Frontal cortex (tissue), 4 donors: Measurements from ENCODE around the gene GLP1R. TPM values are rescaled to one million over a fixed set of nuclear protein-coding genes. Genes with fewer than 3 reads are reported as not detected.

Experiments
- DNase-seq, 2 donors: peaks; one replicate each; pipeline ENCODE4 v3.0.0; 2012; ENCODE audit warnings: low spot score in 2 of 2
- FAIRE-seq: peaks from 2 replicates; lab custom pipeline; 2012; peaks lifted over from hg19 to GRCh38; lab: Jason Lieb, UNC
- total RNA-seq: library from RNA; depleted of rRNA; stranded (reverse); fragments of >200 nt; gene quantifications from one replicate; pipeline ENCODE4 v1.2.3, GENCODE V29; 2014
- donor health status: control.
- donor health status: control.
- donor health status: control.

Gene GLP1R
- total RNA-seq, 1 donor from 2014 or later = 0.41 TPM

GRCh38 chr6:39060467-39061160 is 12.0 kb downstream of the GLP1R start:
- FAIRE-seq = no peak
- DNase-seq = no peak

GRCh38 chr6:39061182-39061581 is 12.6 kb downstream of the GLP1R start:
- DNase-seq = no peak
- no peak for FAIRE-seq

- DNase-seq (no peak), FAIRE-seq (no peak)
These were observed 13.0 kb downstream of the GLP1R start for GRCh38 chr6:39061588-39061987.

GRCh38 chr6:39062014-39062740 is 13.6 kb downstream of the GLP1R start:
- no peak for FAIRE-seq
- DNase-seq = no peak

- DNase-seq = no peak
- no peak for FAIRE-seq
These were observed 14.9 kb downstream of the GLP1R start for GRCh38 chr6:39063526-39063925.

GRCh38 chr6:39065561-39065960 is 17.0 kb downstream of the GLP1R start:
- no peak for FAIRE-seq

GRCh38 chr6:39068391-39068790 is 19.8 kb downstream of the GLP1R start:
- no peak for DNase-seq
- FAIRE-seq = no peak

More at GRCh38 chr6:39065561-39065960, 17.0 kb downstream of the GLP1R start:
- DNase-seq = no peak

GRCh38 chr6:39072830-39073229 is 24.2 kb downstream of the GLP1R start:
- DNase-seq = no peak
- no peak for FAIRE-seq

- DNase-seq (no peak), FAIRE-seq (no peak)
These were observed 25.1 kb downstream of the GLP1R start for GRCh38 chr6:39073471-39074355.

GRCh38 chr6:39074486-39074885 is 25.9 kb downstream of the GLP1R start:
- FAIRE-seq (no peak), DNase-seq (no peak)

GRCh38 chr6:39075010-39075686 is 26.6 kb downstream of the GLP1R start:
- DNase-seq = no peak
- no peak for FAIRE-seq

GRCh38 chr6:39075807-39076622 is 27.4 kb downstream of the GLP1R start:
- DNase-seq (no peak), FAIRE-seq (no peak)

GRCh38 chr6:39076623-39077535 is 28.3 kb downstream of the GLP1R start:
- no peak for DNase-seq
- FAIRE-seq = no peak

- FAIRE-seq = no peak
These were observed 29.5 kb downstream of the GLP1R start for GRCh38 chr6:39077882-39078594.

GRCh38 chr6:39078695-39079094 is 30.1 kb downstream of the GLP1R start:
- FAIRE-seq (no peak), DNase-seq (no peak)

More at GRCh38 chr6:39077882-39078594, 29.5 kb downstream of the GLP1R start:
- DNase-seq = no peak

- DNase-seq (no peak), FAIRE-seq (no peak)
These were observed 30.9 kb downstream of the GLP1R start for GRCh38 chr6:39079197-39080125.
